ENCODE data around the gene NDEL1.

NDEL1 gene

GRCh38 chr17:8481089-8481488 is 45.4 kb downstream of the NDEL1 start:
- DNase-seq: no peak

- no peak for DNase-seq
These were observed 46.0 kb downstream of the NDEL1 start for GRCh38 chr17:8481703-8482102.

- no peak for DNase-seq
These were observed 46.9 kb downstream of the NDEL1 start for GRCh38 chr17:8482546-8482945.

GRCh38 chr17:8484465-8484864 is 48.8 kb downstream of the NDEL1 start:
- DNase-seq: no peak

- DNase-seq: no peak
These were observed 49.8 kb downstream of the NDEL1 start for GRCh38 chr17:8485491-8485890.

- no peak for DNase-seq
These were observed 51.5 kb downstream of the NDEL1 start for GRCh38 chr17:8487130-8487645.

- no peak for DNase-seq
These were observed 52.1 kb downstream of the NDEL1 start for GRCh38 chr17:8487743-8488142.

- DNase-seq: no peak
These were observed 52.8 kb downstream of the NDEL1 start for GRCh38 chr17:8488491-8488890.

- DNase-seq: no peak
These were observed 53.2 kb downstream of the NDEL1 start for GRCh38 chr17:8488901-8489300.

- no peak for DNase-seq
These were observed 54.2 kb downstream of the NDEL1 start for GRCh38 chr17:8489841-8490240.

- no peak for DNase-seq
These were observed 54.8 kb downstream of the NDEL1 start for GRCh38 chr17:8490256-8491023.

- DNase-seq: no peak
These were observed 56.4 kb downstream of the NDEL1 start for GRCh38 chr17:8492121-8492520.

- no peak for DNase-seq
These were observed 58.3 kb downstream of the NDEL1 start for GRCh38 chr17:8494021-8494420.

- no peak for DNase-seq
These were observed 58.9 kb downstream of the NDEL1 start for GRCh38 chr17:8494506-8495111.

GRCh38 chr17:8496081-8496480 is 60.4 kb downstream of the NDEL1 start:
- DNase-seq: no peak

GRCh38 chr17:8499171-8499570 is 63.5 kb downstream of the NDEL1 start:
- no peak for DNase-seq

- no peak for DNase-seq
These were observed 63.9 kb downstream of the NDEL1 start for GRCh38 chr17:8499614-8500013.

- no peak for DNase-seq
These were observed 64.9 kb downstream of the NDEL1 start for GRCh38 chr17:8500609-8501008.

- no peak for DNase-seq
These were observed 66.4 kb downstream of the NDEL1 start for GRCh38 chr17:8502126-8502525.

GRCh38 chr17:8503368-8503767 is 67.7 kb downstream of the NDEL1 start:
- no peak for DNase-seq

- no peak for DNase-seq
These were observed 68.1 kb downstream of the NDEL1 start for GRCh38 chr17:8503807-8504206.

- DNase-seq: no peak
These were observed 69.0 kb downstream of the NDEL1 start for GRCh38 chr17:8504460-8505207.

- DNase-seq: no peak
These were observed 70.5 kb downstream of the NDEL1 start for GRCh38 chr17:8506145-8506544.

- DNase-seq: no peak
These were observed 79.1 kb downstream of the NDEL1 start for GRCh38 chr17:8514801-8515200.

All from NCI-H1105 (cell line).